ENCODE results near the gene RBM18.

RBM18 gene

DNA sequence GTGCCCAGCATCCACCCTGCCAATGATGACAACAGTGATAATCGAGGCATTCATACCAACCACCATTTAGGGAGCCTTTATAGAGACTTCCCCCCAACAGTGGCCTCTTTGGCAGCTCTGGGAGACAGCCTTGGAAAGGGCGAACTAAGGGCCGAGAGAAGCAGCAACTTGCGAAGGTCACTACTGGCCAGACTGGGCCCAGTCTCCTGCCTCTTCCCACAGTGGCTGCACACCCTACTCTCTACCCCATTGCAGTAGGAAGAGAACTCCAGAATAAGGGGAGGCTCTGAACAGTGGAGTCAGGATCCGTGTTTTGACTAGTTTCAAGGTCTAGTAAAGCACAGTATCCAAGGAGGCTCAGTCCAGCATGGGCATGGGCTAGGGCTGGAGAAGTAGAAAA, 41.2 kb downstream of the RBM18 start:
- H3K27me3 ChIP-seq (ENCODE audit: low read length) = no peaks in the 10 kb centered on the region

DNA sequence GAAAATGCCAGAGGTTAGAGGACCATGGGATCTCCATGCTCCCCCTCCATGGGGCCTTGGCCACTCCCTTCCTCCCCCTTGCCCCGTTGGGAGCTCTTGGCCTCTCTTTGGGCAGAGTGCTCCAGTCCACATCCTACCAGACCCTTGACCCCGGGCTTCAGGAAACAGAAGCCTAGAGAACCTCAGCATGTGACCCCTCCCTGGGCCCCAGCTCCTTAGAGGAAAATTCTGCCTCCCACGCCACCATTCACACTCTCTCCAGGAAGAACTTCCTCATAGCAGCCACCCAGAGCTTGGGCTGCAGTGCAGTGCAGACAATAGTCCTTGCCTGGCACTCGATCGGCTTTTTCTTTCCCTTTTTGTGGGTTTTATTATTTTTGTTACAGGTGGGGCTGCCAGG, 41.8 kb downstream of the RBM18 start:
- H3K27me3 ChIP-seq (ENCODE audit: low read length) = no peaks in the 10 kb centered on the region
- no peaks in the 10 kb centered on the region for H3K79me2 ChIP-seq (ENCODE audit: insufficient read depth, low read length)
- H3K9ac ChIP-seq (ENCODE audit: low read length) = no peak overlapping the region

More for the DNA sequence above, 41.2 kb downstream of the RBM18 start:
- H3K4me3 ChIP-seq (ENCODE audit: insufficient read depth, low read length, poor library complexity, severe bottlenecking) = no peak overlapping the region
- no peaks in the 10 kb centered on the region for H3K9me2 ChIP-seq (replicated peaks; ENCODE audit: insufficient read depth, low read length)
- no peak overlapping the region for H3K27ac ChIP-seq (ENCODE audit: low read depth, low read length)
- no peak overlapping the region for H3K9ac ChIP-seq (ENCODE audit: low read length)
- no peaks in the 10 kb centered on the region for H3F3A ChIP-seq (ENCODE audit: insufficient read depth)
- no peaks in the 10 kb centered on the region for H3K9me3 ChIP-seq (ENCODE audit: insufficient read depth, low read length)
- no peak overlapping the region for H2AFZ ChIP-seq (ENCODE audit: low read depth, low read length, severe bottlenecking)
- no peaks in the 10 kb centered on the region for H3K36me3 ChIP-seq (ENCODE audit: low read length)
- no peaks in the 10 kb centered on the region for H3K79me2 ChIP-seq (ENCODE audit: insufficient read depth, low read length)
- TF ChIP-seq EZH2phosphoT487 (conservative IDR thresholded peaks at IDR 0.05; ENCODE audit: low read length) = no peak
- TF ChIP-seq, protein P1, sequence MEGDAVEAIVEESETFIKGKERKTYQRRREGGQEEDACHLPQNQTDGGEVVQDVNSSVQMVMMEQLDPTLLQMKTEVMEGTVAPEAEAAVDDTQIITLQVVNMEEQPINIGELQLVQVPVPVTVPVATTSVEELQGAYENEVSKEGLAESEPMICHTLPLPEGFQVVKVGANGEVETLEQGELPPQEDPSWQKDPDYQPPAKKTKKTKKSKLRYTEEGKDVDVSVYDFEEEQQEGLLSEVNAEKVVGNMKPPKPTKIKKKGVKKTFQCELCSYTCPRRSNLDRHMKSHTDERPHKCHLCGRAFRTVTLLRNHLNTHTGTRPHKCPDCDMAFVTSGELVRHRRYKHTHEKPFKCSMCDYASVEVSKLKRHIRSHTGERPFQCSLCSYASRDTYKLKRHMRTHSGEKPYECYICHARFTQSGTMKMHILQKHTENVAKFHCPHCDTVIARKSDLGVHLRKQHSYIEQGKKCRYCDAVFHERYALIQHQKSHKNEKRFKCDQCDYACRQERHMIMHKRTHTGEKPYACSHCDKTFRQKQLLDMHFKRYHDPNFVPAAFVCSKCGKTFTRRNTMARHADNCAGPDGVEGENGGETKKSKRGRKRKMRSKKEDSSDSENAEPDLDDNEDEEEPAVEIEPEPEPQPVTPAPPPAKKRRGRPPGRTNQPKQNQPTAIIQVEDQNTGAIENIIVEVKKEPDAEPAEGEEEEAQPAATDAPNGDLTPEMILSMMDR (IDR thresholded peaks at IDR 0.05; ENCODE audit: insufficient read depth, low read length, poor library complexity, severe bottlenecking) = no peak
- H4K20me1 ChIP-seq (ENCODE audit: low read depth, low read length) = no peaks in the 10 kb centered on the region
- no peak overlapping the region for H3K4me2 ChIP-seq (ENCODE audit: low read depth, low read length, poor library complexity, severe bottlenecking)

GRCh38 chr9:122221183-122221811, 43.3 kb downstream of the RBM18 start:
- no peak overlapping the region for H2AFZ ChIP-seq (ENCODE audit: low read depth, low read length, severe bottlenecking)
- no peaks in the 10 kb centered on the region for H3K27me3 ChIP-seq (ENCODE audit: low read length)
- no peak overlapping the region for H3K9ac ChIP-seq (ENCODE audit: low read length)
- H3K27ac ChIP-seq (ENCODE audit: low read depth, low read length) = no peak overlapping the region
- no peaks in the 10 kb centered on the region for H3K9me3 ChIP-seq (ENCODE audit: insufficient read depth, low read length)
- H3K36me3 ChIP-seq (ENCODE audit: low read length) = no peaks in the 10 kb centered on the region
- H3F3A ChIP-seq (ENCODE audit: insufficient read depth) = no peaks in the 10 kb centered on the region
- H3K4me2 ChIP-seq (ENCODE audit: low read depth, low read length, poor library complexity, severe bottlenecking) = no peak overlapping the region
- no peaks in the 10 kb centered on the region for H3K9me2 ChIP-seq (replicated peaks; ENCODE audit: insufficient read depth, low read length)
- H3K4me3 ChIP-seq (ENCODE audit: insufficient read depth, low read length, poor library complexity, severe bottlenecking) = no peak overlapping the region
- no peaks in the 10 kb centered on the region for H4K20me1 ChIP-seq (ENCODE audit: low read depth, low read length)
- TF ChIP-seq, protein P1 (IDR thresholded peaks at IDR 0.05; ENCODE audit: insufficient read depth, low read length, poor library complexity, severe bottlenecking) = no peak
- TF ChIP-seq EZH2phosphoT487 (conservative IDR thresholded peaks at IDR 0.05; ENCODE audit: low read length) = no peak
- no peaks in the 10 kb centered on the region for H3K79me2 ChIP-seq (ENCODE audit: insufficient read depth, low read length)

More for the DNA sequence above, 41.8 kb downstream of the RBM18 start:
- no peaks in the 10 kb centered on the region for H4K20me1 ChIP-seq (ENCODE audit: low read depth, low read length)
- no peaks in the 10 kb centered on the region for H3K36me3 ChIP-seq (ENCODE audit: low read length)
- H3K4me2 ChIP-seq (ENCODE audit: low read depth, low read length, poor library complexity, severe bottlenecking) = no peak overlapping the region
- no peaks in the 10 kb centered on the region for H3K9me2 ChIP-seq (replicated peaks; ENCODE audit: insufficient read depth, low read length)
- no peak overlapping the region for H3K4me3 ChIP-seq (ENCODE audit: insufficient read depth, low read length, poor library complexity, severe bottlenecking)
- no peaks in the 10 kb centered on the region for H3K9me3 ChIP-seq (ENCODE audit: insufficient read depth, low read length)
- H2AFZ ChIP-seq (ENCODE audit: low read depth, low read length, severe bottlenecking) = no peak overlapping the region
- no peak overlapping the region for H3K27ac ChIP-seq (ENCODE audit: low read depth, low read length)
- no peak for TF ChIP-seq EZH2phosphoT487 (conservative IDR thresholded peaks at IDR 0.05; ENCODE audit: low read length)
- TF ChIP-seq, protein P1 (IDR thresholded peaks at IDR 0.05; ENCODE audit: insufficient read depth, low read length, poor library complexity, severe bottlenecking) = no peak
- H3F3A ChIP-seq (ENCODE audit: insufficient read depth) = no peaks in the 10 kb centered on the region

Data from SU-DHL-6 (cell line).